ENCODE data around the gene PRDM11.

PRDM11 gene

DNA sequence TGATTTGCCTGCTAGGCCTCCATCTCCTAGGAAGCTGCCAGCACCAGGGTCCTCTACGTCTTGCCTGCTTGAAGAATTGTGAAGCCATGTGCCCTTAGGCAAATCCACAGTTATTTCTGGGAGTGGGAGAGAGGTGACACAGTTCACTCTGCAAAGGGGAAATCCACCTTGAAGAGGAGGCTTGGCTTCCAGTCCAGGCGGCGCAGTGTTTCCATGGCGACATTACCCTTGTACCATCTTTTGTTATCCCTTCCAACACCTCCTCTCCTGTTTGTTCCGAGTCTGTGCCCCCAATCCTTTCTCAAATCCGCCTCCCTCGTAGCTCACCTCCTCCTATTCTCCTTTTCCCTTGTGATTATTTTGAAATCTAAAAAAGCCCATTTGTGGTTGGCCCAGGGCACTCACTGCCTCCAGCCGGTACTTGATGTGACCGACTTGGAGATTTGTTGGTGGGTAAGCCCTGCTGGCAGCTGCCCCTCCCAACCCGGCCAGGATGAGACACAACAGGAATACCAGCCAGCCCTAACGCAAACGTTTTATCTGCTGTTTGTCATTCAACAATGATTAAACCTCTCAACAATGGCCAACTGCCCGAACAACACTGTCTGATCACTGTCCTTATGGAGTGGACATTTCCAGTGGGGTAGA lies 121.3 kb downstream of the PRDM11 start:
- Histone ChIP-seq H3K4me3 (ENCODE audit: low read depth, low read length) (no peak overlapping the region), H3K9ac (no peak overlapping the region), H3K27ac (no peak overlapping the region), H3K4me1 (no peaks in the 10 kb centered on the region), H2AFZ (no peak overlapping the region), H3K4me2 (ENCODE audit: low read length) (no peak overlapping the region), H3K36me3 (ENCODE audit: control insufficient read depth, insufficient read depth, low read length) (no peaks in the 10 kb centered on the region), H3K79me2 (no peaks in the 10 kb centered on the region), H3K9me3 (ENCODE audit: control insufficient read depth, low read length) (no peaks in the 10 kb centered on the region), H3K27me3 (ENCODE audit: control insufficient read depth, insufficient read depth, low read length) (no peaks in the 10 kb centered on the region)
- TF ChIP-seq, protein P1, sequence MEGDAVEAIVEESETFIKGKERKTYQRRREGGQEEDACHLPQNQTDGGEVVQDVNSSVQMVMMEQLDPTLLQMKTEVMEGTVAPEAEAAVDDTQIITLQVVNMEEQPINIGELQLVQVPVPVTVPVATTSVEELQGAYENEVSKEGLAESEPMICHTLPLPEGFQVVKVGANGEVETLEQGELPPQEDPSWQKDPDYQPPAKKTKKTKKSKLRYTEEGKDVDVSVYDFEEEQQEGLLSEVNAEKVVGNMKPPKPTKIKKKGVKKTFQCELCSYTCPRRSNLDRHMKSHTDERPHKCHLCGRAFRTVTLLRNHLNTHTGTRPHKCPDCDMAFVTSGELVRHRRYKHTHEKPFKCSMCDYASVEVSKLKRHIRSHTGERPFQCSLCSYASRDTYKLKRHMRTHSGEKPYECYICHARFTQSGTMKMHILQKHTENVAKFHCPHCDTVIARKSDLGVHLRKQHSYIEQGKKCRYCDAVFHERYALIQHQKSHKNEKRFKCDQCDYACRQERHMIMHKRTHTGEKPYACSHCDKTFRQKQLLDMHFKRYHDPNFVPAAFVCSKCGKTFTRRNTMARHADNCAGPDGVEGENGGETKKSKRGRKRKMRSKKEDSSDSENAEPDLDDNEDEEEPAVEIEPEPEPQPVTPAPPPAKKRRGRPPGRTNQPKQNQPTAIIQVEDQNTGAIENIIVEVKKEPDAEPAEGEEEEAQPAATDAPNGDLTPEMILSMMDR (IDR thresholded peaks at IDR 0.05) = no peak

DNA sequence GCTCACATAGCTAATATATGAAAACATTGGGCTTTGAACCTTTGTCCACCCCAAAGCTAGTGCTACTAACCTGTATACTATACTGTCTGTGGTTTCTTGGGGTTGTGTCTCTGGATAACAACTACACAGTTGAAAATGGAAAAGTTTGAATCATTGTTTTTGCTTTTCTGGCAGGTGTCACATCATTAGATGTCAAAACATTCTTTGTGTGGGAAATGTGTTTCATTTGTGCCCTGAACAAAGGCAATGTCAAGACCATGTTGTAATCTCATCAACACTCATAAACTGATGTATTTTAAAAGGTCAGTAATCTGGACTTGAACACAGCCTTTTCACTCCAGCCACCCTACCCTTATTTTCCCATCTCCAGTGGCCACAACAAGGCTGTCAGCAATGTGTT lies 123.2 kb downstream of the PRDM11 start:
- Histone ChIP-seq H3K4me2 (ENCODE audit: low read length) (no peak overlapping the region), H3K79me2 (no peaks in the 10 kb centered on the region), H2AFZ (no peak overlapping the region), H3K36me3 (ENCODE audit: control insufficient read depth, insufficient read depth, low read length) (no peaks in the 10 kb centered on the region), H3K9ac (no peak overlapping the region), H3K27me3 (ENCODE audit: control insufficient read depth, insufficient read depth, low read length) (no peaks in the 10 kb centered on the region), H3K27ac (no peak overlapping the region), H3K4me3 (ENCODE audit: low read depth, low read length) (no peak overlapping the region), H3K9me3 (ENCODE audit: control insufficient read depth, low read length) (no peaks in the 10 kb centered on the region), H3K4me1 (no peaks in the 10 kb centered on the region)
- TF ChIP-seq, protein P1 (IDR thresholded peaks at IDR 0.05) = no peak

DNA sequence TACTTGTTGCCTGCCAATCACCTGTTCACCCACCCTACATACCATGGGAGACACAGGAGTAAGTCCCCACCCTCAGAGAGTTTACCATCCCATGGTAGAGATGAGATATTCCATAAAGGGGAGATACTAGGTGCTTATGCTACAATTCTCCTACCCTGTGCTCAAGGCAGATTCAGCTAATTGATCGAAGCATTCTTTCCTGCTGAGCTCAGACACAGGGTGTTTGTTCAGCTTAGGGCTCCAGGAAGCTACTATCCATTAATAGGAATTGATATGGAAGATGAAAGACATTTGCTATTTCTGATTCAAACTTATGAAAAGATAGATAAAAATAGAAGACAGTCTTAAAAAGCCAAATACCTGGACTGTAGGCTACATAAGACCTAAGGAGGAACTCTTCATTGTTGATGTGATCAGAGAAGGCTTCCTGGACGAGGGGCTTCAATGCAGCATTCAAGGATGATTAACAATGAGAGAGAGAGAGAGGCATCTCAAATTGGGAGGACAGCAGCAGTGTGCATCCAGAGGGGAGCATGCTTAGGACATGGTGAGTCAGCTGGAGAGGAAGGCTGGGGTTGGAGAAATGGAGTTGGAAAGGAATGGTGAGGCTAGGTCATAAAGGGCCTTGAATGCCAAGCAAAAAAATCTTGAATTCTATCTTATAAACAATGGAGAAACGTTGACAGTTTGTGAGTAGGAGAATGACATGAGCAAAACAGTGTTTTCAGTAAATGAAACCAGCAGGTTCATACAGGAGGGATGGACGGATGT lies 124.7 kb downstream of the PRDM11 start:
- Histone ChIP-seq H3K4me1 (no peaks in the 10 kb centered on the region), H2AFZ (no peak overlapping the region), H3K27me3 (ENCODE audit: control insufficient read depth, insufficient read depth, low read length) (no peaks in the 10 kb centered on the region), H3K9me3 (ENCODE audit: control insufficient read depth, low read length) (no peaks in the 10 kb centered on the region), H3K36me3 (ENCODE audit: control insufficient read depth, insufficient read depth, low read length) (no peaks in the 10 kb centered on the region), H3K4me3 (ENCODE audit: low read depth, low read length) (no peak overlapping the region), H3K4me2 (ENCODE audit: low read length) (no peak overlapping the region), H3K9ac (no peak overlapping the region), H3K27ac (no peak overlapping the region), H3K79me2 (no peaks in the 10 kb centered on the region)
- TF ChIP-seq, protein P1 (IDR thresholded peaks at IDR 0.05) = no peak

DNA sequence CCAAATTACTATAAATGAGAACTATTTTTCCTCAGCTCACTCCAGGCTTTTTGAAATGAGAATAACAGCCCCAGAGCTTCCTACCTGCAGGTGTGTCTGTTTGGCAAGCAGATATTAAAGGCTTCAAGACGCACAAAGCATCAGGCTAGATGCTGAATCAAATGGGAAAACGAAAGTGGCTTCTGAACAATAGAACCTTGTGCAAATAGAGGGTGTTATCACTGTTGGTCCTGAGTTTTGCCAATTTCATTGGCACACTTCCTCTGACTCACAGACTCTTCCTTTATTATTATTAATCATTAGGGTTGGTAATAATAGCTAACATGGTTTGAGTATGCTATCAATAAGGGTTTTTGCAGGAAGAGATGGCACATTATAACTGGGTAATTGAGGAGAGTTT lies 126.3 kb downstream of the PRDM11 start:
- TF ChIP-seq, protein P1 (IDR thresholded peaks at IDR 0.05) = no peak
- H3K36me3 ChIP-seq (ENCODE audit: control insufficient read depth, insufficient read depth, low read length) = no peaks in the 10 kb centered on the region
- no peak overlapping the region for H3K9ac ChIP-seq

More for the DNA sequence above, 126.3 kb downstream of the PRDM11 start:
- no peak overlapping the region for H2AFZ ChIP-seq
- H3K79me2 ChIP-seq = no peaks in the 10 kb centered on the region
- H3K4me2 ChIP-seq (ENCODE audit: low read length) = no peak overlapping the region
- H3K4me3 ChIP-seq (ENCODE audit: low read depth, low read length) = no peak overlapping the region
- no peaks in the 10 kb centered on the region for H3K9me3 ChIP-seq (ENCODE audit: control insufficient read depth, low read length)
- no peak overlapping the region for H3K27ac ChIP-seq
- no peaks in the 10 kb centered on the region for H3K4me1 ChIP-seq
- no peaks in the 10 kb centered on the region for H3K27me3 ChIP-seq (ENCODE audit: control insufficient read depth, insufficient read depth, low read length)

All from parathyroid adenoma (tissue), 2 donors.